OCI-LY3 (cell line): Measurements from ENCODE around the gene UBC.

Experiments
- H2AFZ ChIP-seq: fragments of 200-600, 300-600 bp; shearing (Covaris generic); 2 replicates; pipeline ENCODE4 v1.6.0; 2014; ENCODE audit warnings: antibody characterized with exemption, low read depth, low read length
- H3K27ac ChIP-seq: fragments of 200-600, 300-600 bp; sonication (generic); 2 replicates; pipeline ENCODE4 v1.5.1; 2014; ENCODE audit warnings: mild to moderate bottlenecking, low read length, moderate library complexity, mixed read lengths
- H3K27me3 ChIP-seq: fragments of 200-600, 300-600 bp; sonication (generic); 2 replicates; pipeline ENCODE4 v1.6.1; 2014; ENCODE audit warnings: low read depth, low read length, mixed read lengths
- H3K36me3 ChIP-seq: fragments of 200-600, 300-600 bp; sonication (generic); replicated peaks from 2 replicates; pipeline ENCODE3; 2014; ENCODE audit warnings: low read depth, low read length, mixed read lengths
- H3K4me1 ChIP-seq: fragments of 300-600, 200-600 bp; sonication (generic); 2 replicates; pipeline ENCODE4 v1.6.1; 2014; ENCODE audit warnings: low read length, mixed read lengths
- H3K4me2 ChIP-seq: fragments of 200-600, 300-600 bp; sonication (generic); 2 replicates; pipeline ENCODE4 v1.6.1; 2014; ENCODE audit warnings: low read length, mixed read lengths
- H3K4me3 ChIP-seq: fragments of 300-600, 200-600 bp; sonication (generic); 2 replicates; pipeline ENCODE4 v1.5.1; 2014; ENCODE audit warnings: antibody characterized with exemption, mild to moderate bottlenecking, low read length, moderate library complexity
- H3K79me2 ChIP-seq: fragments of 300-600, 200-600 bp; shearing (Covaris generic); 2 replicates; pipeline ENCODE4 v1.6.1; 2014; ENCODE audit warnings: mild to moderate bottlenecking, low read length, mixed read lengths
- H3K9ac ChIP-seq: fragments of 300-600, 200-600 bp; shearing (Covaris generic); 2 replicates; pipeline ENCODE4 v1.6.0; 2014; ENCODE audit warnings: mild to moderate bottlenecking, low read length, moderate library complexity
- H3K9me3 ChIP-seq: fragments of 200-600, 300-600 bp; shearing (Covaris generic); 2 replicates; pipeline ENCODE4 v1.6.1; 2014; ENCODE audit warnings: low read length, mixed read lengths; ENCODE audit not compliant: insufficient read depth
- H4K20me1 ChIP-seq: fragments of 200-600, 300-600 bp; sonication (generic); 2 replicates; pipeline ENCODE4 v1.6.1; 2016; ENCODE audit warnings: low read length, mixed read lengths; ENCODE audit not compliant: insufficient read depth
- EZH2phosphoT487 ChIP-seq: fragments of 200-600 bp; shearing (Covaris generic); IDR thresholded peaks from 2 replicates; pipeline ENCODE4 v1.6.1; 2018; ENCODE audit warnings: antibody characterized with exemption, mixed run types, low read depth
- TF ChIP-seq, protein P1 (sequence below): fragments of 200-600, 300-600 bp; sonication (generic); IDR thresholded peaks from 2 replicates; pipeline ENCODE4 v1.5.1; 2014; ENCODE audit warnings: antibody characterized with exemption, low read length, low read depth

The UBC gene

GRCh38 chr12:124868252-124869058 is 46.0 kb downstream of the UBC start:
- peaks cover 9% of the 10 kb centered on the region for H3K4me1 ChIP-seq
- peak overlapping the region; percentile 64 for H3K4me2 ChIP-seq
- H2AFZ ChIP-seq = 0 out of 2 replicates have a peak overlapping the region, but pooled peaks have one; percentile 24
- peaks cover 3% of the 10 kb centered on the region for H3K79me2 ChIP-seq
- 0 out of 2 replicates have a peak, but pooled peaks cover 2% of the 10 kb centered on the region for H3K27me3 ChIP-seq
- H3K36me3 ChIP-seq = no peaks in the 10 kb centered on the region
- H3K9ac ChIP-seq = peak overlapping the region; percentile 46
- no peaks in the 10 kb centered on the region for H3K9me3 ChIP-seq
- no peak overlapping the region for H3K27ac ChIP-seq
- TF ChIP-seq EZH2phosphoT487 = no peak
- TF ChIP-seq, protein P1, sequence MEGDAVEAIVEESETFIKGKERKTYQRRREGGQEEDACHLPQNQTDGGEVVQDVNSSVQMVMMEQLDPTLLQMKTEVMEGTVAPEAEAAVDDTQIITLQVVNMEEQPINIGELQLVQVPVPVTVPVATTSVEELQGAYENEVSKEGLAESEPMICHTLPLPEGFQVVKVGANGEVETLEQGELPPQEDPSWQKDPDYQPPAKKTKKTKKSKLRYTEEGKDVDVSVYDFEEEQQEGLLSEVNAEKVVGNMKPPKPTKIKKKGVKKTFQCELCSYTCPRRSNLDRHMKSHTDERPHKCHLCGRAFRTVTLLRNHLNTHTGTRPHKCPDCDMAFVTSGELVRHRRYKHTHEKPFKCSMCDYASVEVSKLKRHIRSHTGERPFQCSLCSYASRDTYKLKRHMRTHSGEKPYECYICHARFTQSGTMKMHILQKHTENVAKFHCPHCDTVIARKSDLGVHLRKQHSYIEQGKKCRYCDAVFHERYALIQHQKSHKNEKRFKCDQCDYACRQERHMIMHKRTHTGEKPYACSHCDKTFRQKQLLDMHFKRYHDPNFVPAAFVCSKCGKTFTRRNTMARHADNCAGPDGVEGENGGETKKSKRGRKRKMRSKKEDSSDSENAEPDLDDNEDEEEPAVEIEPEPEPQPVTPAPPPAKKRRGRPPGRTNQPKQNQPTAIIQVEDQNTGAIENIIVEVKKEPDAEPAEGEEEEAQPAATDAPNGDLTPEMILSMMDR = no peak
- no peaks in the 10 kb centered on the region for H4K20me1 ChIP-seq
- H3K4me3 ChIP-seq = peak overlapping the region; percentile 69

- peaks cover 10% of the 10 kb centered on the region for H3K4me1 ChIP-seq
- H2AFZ ChIP-seq = peak overlapping the region; percentile 15; the same call in 1 of the 2 replicates
- H4K20me1 ChIP-seq = peaks cover 2% of the 10 kb centered on the region; the same call in 1 of the 2 replicates
- no peak overlapping the region for H3K4me2 ChIP-seq
- H3K9ac ChIP-seq = no peak overlapping the region
- H3K36me3 ChIP-seq = no peaks in the 10 kb centered on the region
- H3K27ac ChIP-seq = no peak overlapping the region
- no peak overlapping the region for H3K4me3 ChIP-seq
- no peaks in the 10 kb centered on the region for H3K9me3 ChIP-seq
- H3K27me3 ChIP-seq = 0 out of 2 replicates have a peak, but pooled peaks cover 2% of the 10 kb centered on the region
- H3K79me2 ChIP-seq = peaks cover 13% of the 10 kb centered on the region
- TF ChIP-seq EZH2phosphoT487 = no peak
- TF ChIP-seq, protein P1 = no peak
These were observed 47.0 kb downstream of the UBC start for GRCh38 chr12:124867401-124867930.

DNA sequence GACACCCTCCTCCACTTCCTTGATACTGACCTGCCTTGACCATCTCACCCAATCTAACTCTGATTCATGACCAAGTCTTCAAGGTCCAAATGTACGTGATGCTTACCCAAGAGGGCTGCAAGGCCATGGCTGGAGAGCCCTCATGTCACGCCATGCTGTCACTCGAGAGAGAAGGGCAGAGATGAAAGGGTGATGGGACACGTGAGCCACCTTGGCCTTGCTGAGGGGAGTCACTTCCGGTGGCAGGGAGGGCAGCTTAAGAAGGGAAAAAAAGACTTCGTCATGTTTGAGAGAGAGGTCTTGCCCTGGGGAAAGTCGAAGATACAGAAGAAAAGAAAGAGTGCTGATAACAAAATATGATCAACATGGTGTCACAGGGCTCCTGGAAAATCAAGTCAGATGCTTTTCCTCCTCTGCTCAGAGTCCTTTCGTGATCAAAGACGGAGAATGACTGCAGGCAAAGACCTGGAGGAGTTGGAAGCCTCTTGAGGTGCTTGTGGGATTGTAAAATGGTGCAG is 47.5 kb downstream of the UBC start:
- peaks cover 15% of the 10 kb centered on the region for H3K4me1 ChIP-seq
- H2AFZ ChIP-seq = no peak overlapping the region
- no peak overlapping the region for H3K9ac ChIP-seq
- no peak overlapping the region for H3K4me3 ChIP-seq
- no peaks in the 10 kb centered on the region for H3K9me3 ChIP-seq
- peaks cover under 1% of the 10 kb centered on the region for H3K36me3 ChIP-seq
- TF ChIP-seq, protein P1 = no peak
- TF ChIP-seq EZH2phosphoT487 = no peak
- no peak overlapping the region for H3K4me2 ChIP-seq
- H3K79me2 ChIP-seq = peaks cover 18% of the 10 kb centered on the region
- 0 out of 2 replicates have a peak, but pooled peaks cover 2% of the 10 kb centered on the region for H3K27me3 ChIP-seq
- no peak overlapping the region for H3K27ac ChIP-seq
- peaks cover 7% of the 10 kb centered on the region for H4K20me1 ChIP-seq
